Stimulated activated naive CD8-positive, alpha-beta T cell treated with anti-CD3 and anti-CD28 coated beads, Interleukin-15, amount 100 ng/mL, for 72 hours (primary cell): ENCODE measurements around the gene SIVA1.

Experiments used
- ATAC-seq: fragments of 150-1000 bp; cut with Tn5 transposase; 2 replicates; pipeline ENCODE4 v1.10.0; 2021; ENCODE audit warnings: mild to moderate bottlenecking, moderate library complexity
- DNase-seq, 2 donors: peaks; one replicate each; pipeline ENCODE4 v3.0.0; 2021 to 2022
- H3K27ac Mint-ChIP-seq, 2 donors: one replicate each; pipeline ENCODE4 v1.8.0; 2022; ENCODE audit warnings: mild to moderate bottlenecking in 2 of 2, mixed read lengths in 2 of 2, moderate library complexity in 2 of 2
- H3K27me3 Mint-ChIP-seq: one replicate; pipeline ENCODE4 v1.8.0; 2022; ENCODE audit warnings: mixed read lengths
- H3K4me1 Mint-ChIP-seq: one replicate; pipeline ENCODE4 v1.8.0; 2022; ENCODE audit warnings: mild to moderate bottlenecking, mixed read lengths
- H3K4me3 Mint-ChIP-seq, 2 donors: one replicate each; pipeline ENCODE4 v1.8.0; 2022; ENCODE audit warnings: mild to moderate bottlenecking in 2 of 2, mixed read lengths in 2 of 2, moderate library complexity in 1 of 2
- H3K9me3 Mint-ChIP-seq, 2 donors: one replicate each; pipeline ENCODE4 v1.8.0; 2022; ENCODE audit warnings: mixed read lengths in 2 of 2

SIVA1 gene

DNA sequence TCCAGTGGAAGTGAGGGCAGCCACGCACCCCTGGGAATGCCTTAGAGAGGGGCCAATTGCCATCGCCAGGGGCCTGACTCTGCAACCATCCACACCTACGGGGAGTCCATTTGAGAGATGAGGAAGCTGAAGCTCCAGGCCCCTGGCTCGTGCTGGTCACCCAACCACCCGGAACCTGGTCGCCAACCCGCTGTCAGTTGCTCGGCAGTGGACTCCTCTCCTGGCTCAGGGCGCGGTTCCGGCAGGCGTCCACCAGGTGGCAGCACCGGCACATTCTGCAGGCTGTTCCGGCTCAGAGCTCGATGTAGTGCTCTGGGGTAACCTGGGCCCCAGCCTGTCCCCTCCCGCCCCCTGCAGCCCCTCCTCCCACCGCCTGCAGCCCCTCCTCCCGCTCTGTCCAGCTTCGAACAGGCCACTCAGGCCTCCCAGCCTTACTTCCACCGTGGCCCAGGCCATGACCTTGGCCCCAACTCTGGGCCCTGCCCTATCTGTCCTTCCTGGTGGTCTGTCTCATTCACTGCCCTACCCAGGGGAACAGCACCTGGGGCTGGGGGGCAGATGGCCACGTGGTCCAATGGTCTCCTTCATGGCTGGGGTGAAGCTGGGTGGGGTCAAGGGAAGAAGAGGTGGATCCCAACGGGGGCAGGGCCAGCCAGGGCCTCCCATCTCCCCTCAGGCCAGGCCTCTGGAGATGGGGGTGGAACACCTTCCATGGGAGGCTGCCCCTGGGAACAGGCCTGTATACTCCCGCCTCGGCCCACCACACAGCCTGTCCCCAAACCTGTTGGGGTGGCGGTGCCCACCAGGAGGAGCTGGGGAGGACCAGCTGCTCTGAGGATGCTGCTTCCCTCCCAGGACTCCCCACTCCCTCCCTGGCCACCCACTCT is 15.7 kb downstream of the SIVA1 start:
- ATAC-seq = peak; percentile 94
- Mint-ChIP-seq H3K9me3 (peaks cover 0 to 7% of the 10 kb centered on the region in 2 donors), H3K27ac (no peak overlapping the region), H3K4me1 (peaks cover 21% of the 10 kb centered on the region), H3K27me3 (no peaks in the 10 kb centered on the region), H3K4me3 (no peak overlapping the region)
- peak; percentile 89 to 91 for DNase-seq

DNA sequence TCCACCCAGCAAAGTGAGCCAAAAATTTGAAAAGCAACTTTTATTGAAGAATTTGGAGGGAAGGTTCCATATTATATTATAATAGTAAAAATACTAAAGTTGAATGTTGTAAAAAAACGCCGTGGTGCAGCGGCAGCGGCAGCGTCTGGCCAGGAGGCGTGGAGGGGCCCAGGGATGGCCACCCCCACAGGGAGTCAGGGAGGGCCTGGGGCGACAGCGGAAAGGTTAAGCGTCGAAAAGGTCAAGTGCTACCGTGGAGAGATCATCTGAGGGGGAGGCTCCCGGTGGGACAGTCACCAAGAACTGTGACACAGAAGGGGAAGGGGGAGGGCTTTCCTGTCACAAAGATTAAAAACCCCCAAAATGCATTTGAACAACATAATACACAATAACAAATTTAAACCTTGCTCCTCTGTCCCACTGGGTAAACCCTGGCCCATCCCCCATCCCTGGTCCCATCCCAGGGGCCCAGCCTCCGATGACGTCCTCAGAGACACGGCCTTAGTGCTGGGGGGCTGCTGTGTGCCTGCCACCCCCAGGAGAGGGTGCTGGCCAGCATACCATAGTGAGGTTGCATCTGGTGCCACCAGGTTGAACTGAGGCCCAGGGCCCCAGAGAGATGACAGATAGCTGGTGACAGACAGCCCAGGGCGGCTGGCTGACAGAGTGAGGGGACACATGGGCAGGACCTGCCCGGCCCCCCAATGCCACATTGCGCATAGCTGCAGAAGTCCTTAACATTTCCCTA is 16.6 kb downstream of the SIVA1 start:
- no peak overlapping the region for H3K4me3 Mint-ChIP-seq
- peak overlapping the region in 1 of 2 donors; percentile 48 for H3K27ac Mint-ChIP-seq
- H3K27me3 Mint-ChIP-seq = no peaks in the 10 kb centered on the region
- H3K4me1 Mint-ChIP-seq = peaks cover 21% of the 10 kb centered on the region
- ATAC-seq (no peak), DNase-seq (no peak)
- peaks cover 0 to 7% of the 10 kb centered on the region in 2 donors for H3K9me3 Mint-ChIP-seq

DNA sequence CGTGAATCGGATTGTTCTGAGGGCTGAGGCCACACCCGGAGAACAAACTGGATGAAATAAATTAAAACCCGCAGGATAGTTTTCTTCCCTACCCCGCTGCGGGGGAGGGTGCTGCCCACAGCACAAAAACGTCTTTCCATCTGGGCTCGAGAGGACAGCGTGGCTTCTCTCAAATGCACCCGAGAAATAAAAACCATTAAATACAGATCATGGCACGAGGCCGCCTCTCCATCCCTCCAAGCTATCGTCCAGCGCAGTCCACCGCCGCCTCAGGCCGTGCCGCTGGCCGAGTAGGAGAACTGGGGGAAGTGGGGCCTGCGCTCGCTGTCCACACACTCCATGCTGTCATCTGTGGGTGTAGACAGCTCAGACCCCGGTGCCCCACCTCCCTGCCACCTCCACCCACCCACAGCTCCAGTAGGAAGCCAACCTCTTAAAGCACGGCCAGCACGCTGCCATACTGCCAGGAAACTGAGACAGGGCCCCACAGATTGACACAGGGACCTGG is 17.2 kb downstream of the SIVA1 start:
- DNase-seq (no peak), ATAC-seq (no peak)
- peak overlapping the region in 1 of 2 donors; percentile 48 for H3K27ac Mint-ChIP-seq
- no peak overlapping the region for H3K4me3 Mint-ChIP-seq
- no peaks in the 10 kb centered on the region for H3K27me3 Mint-ChIP-seq
- H3K9me3 Mint-ChIP-seq = peaks cover 0 to 7% of the 10 kb centered on the region in 2 donors
- H3K4me1 Mint-ChIP-seq = peaks cover 21% of the 10 kb centered on the region

DNA sequence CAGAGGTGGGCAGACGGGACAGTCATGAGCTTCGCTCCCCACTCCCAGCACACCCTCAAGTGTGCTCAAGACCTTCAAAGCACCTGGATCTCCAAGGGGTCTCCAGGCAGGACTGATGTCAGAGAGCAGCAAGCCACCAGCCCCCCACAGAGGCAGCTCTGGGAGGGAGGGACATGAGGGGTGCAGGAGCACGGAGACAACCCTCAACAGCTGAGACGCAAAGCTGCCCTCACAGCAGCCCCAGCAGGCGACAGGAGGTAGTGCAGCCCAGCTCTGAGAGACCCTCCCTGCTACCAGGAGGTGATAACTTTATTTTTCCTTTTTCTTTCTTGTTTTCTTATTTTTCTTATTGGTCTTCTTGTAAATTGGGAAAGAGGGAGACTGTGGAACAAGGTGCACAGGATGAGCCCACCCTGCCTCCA is 17.9 kb downstream of the SIVA1 start:
- Mint-ChIP-seq H3K9me3 (peaks cover 0 to 7% of the 10 kb centered on the region in 2 donors), H3K27ac (peak overlapping the region in 1 of 2 donors; percentile 59), H3K27me3 (no peaks in the 10 kb centered on the region), H3K4me1 (peaks cover 21% of the 10 kb centered on the region), H3K4me3 (no peak overlapping the region)
- no peak for DNase-seq
- no peak for ATAC-seq

DNA sequence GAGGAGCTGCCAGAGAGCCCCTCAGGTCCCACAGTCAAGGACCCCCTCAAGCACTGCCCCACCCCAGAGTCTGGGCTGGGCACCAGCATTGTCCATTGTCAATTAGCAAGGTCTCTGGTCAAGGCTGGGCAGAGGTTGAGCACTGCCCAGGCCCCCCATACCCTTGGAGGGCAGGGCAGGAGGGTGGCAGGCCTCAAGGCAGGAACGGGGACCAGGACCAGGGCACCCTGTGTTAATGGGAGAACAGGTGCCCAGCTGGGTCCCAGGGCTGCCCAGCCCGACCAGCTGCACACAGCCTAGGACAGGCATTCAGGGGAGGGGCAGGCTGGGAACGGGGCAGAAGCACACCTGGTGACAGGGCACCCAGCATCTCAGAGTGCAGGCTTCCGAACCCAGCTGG is 18.4 kb downstream of the SIVA1 start:
- H3K9me3 Mint-ChIP-seq = peaks cover 0 to 7% of the 10 kb centered on the region in 2 donors
- peak overlapping the region in 1 of 2 donors; percentile 80 for H3K27ac Mint-ChIP-seq
- H3K27me3 Mint-ChIP-seq = no peaks in the 10 kb centered on the region
- ATAC-seq = no peak
- peaks cover 21% of the 10 kb centered on the region for H3K4me1 Mint-ChIP-seq
- no peak overlapping the region for H3K4me3 Mint-ChIP-seq
- no peak for DNase-seq

DNA sequence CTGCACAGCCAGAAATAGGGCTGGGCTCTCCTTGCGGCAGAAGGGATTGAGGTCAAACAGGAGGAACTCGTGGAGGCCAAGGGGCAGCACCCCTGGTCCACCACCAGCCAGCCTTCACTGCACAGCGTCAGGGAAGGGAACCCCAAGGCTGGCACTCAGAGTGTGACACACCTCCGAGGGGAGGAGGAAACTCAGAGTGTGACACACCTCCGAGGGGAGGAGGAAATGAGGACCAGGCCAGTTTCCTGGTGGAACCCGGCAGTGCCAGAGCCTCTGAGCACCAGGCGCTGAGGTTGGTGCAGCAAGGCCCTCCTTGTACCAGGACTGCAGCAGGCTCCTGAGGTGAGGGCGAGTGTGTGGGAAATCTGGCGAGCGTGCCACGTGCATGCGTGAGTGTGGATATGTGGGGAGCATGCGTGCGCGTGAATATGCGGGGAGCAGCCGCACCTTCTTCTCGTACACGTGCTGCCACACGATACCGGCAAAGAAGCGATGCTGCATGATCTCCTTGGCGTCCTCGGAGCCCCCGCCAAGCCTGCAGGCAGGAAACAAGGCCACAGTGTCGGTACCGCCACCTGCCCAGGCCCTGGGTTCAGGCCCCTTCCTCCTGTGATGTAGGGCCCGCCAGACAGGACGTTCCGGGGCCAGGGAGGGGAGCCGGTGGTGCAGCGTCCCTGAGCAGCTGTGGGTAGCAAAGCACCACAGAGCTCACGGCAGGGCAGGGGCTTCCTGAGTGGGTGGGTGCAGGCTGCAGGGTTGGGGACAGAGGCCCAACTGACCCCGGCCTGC is 19.2 kb downstream of the SIVA1 start:
- peaks cover 0 to 7% of the 10 kb centered on the region in 2 donors for H3K9me3 Mint-ChIP-seq
- DNase-seq (no peak), ATAC-seq (no peak)
- H3K4me3 Mint-ChIP-seq = no peak overlapping the region
- no peaks in the 10 kb centered on the region for H3K27me3 Mint-ChIP-seq
- H3K27ac Mint-ChIP-seq = no peak overlapping the region
- peaks cover 21% of the 10 kb centered on the region for H3K4me1 Mint-ChIP-seq

DNA sequence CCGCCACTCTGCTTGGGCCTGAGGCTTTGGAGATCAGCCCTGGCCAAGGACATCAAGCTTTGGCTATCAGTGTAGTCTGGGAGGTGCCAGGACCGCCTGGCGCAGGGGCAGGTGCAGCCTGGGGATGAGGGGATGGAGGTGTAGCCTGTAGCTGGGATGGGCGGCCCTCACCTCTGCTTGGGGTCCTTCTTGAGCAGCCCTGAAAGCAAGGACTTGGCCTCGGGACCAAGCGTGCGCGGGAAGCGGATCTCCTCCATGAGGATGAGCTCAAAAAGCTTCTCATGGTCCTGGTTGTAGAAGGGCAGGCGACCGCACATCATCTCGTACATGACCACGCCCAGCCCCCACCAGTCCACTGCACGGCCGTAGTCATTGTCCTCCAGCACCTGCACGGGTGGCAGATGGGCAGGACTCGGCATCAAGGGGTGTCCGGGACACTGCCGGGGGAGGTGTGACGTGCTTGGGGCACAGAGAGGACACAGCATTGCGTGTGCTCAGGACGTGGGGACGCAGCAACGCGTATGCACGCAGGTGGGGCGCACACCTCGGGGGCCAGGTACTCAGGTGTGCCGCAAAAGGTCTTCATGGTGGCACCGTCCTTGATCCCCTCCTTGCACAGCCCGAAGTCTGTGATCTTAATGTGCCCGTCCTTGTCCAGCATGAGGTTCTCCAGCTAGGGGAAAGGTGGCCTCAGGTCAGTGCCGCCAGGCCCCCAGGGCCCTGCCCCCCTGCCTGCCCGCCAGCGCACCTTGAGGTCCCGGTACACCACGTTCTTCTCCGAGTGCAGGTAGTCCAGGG is 20.0 kb downstream of the SIVA1 start:
- ATAC-seq (no peak), DNase-seq (no peak)
- peaks cover 21% of the 10 kb centered on the region for H3K4me1 Mint-ChIP-seq
- no peaks in the 10 kb centered on the region for H3K27me3 Mint-ChIP-seq
- H3K4me3 Mint-ChIP-seq = no peak overlapping the region
- H3K27ac Mint-ChIP-seq = peak overlapping the region in 1 of 2 donors; percentile 59
- H3K9me3 Mint-ChIP-seq = peaks cover 0 to 7% of the 10 kb centered on the region in 2 donors

DNA sequence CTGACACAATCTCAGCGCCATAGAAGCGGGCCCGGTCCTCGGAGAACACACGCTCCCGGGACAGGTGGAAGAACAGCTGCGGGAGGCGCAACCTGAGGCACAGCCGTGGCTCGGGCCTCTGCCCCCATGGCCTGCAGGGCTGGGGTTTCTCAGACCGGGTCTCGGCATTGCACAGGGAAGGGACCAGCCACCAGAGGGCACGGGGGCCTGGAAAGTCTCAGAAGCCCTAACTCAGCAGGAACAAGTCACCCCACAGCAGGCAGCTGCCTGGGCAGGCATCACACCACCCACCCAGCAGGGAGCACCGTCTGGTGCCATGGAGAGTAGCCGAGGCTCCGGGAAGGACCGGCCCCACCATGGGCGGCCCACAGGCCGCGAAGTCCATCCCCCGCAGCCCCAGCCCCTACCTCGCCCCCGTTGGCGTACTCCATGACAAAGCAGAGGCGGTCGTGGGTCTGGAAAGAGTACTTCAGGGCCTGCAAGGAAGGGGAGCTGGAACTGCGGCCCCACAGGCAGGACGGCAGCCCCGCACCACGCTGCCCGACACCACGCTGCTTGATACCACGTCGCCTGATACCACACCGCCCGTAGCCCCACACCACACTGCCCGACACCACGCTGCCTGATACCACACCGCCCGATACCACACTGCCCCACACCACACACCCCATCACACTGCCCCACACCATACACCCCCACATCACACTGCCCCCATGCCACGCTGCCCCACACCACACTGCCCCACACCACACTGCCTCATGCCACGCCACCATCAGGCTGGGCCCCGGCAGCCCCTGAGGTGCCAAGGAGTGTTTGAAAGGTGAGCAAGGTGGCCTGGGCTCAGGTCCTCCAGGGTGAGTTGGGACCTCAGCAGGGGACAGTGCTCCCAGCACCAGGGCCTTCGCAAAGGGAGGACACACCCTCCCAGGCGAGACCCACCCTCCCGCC is 20.8 kb downstream of the SIVA1 start:
- no peaks in the 10 kb centered on the region for H3K27me3 Mint-ChIP-seq
- ATAC-seq (peak; percentile 35), DNase-seq (no peak)
- H3K9me3 Mint-ChIP-seq = peaks cover 0 to 7% of the 10 kb centered on the region in 2 donors
- H3K27ac Mint-ChIP-seq = no peak overlapping the region
- H3K4me1 Mint-ChIP-seq = peaks cover 17% of the 10 kb centered on the region
- no peak overlapping the region for H3K4me3 Mint-ChIP-seq

DNA sequence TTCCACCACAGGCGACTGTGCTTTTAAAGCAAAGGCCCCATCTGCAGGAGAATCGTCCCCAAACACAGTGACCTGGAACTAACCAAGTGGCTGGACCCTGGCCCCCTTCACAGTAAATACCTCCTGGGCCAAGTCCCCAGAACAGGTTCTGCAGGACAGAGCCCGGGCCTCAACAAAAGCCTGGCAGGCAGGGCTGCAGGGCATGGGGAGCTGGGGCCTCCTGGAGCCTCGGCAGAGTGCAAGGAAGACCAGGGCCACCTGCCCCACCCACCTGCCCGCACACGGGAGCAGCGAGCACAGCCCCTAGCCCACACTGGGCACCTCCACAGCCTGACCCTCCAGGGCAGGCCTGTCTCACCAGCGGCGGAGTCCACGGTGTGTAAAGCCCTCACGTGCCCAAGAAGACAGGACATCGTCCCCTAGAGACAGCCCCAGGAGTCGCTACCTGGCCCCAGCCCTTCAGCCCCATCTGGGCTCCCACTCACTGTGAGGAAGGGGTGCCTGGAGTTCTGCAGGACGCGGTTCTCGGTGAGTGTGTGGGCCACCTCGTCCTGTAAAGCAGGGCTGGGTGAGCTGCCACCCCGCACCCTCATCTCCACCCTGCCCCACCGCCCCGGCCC is 21.6 kb downstream of the SIVA1 start:
- no peak for ATAC-seq
- H3K27me3 Mint-ChIP-seq = no peaks in the 10 kb centered on the region
- H3K9me3 Mint-ChIP-seq = peaks cover 0 to 7% of the 10 kb centered on the region in 2 donors
- no peak overlapping the region for H3K4me3 Mint-ChIP-seq
- DNase-seq = no peak
- peaks cover 9% of the 10 kb centered on the region for H3K4me1 Mint-ChIP-seq
- H3K27ac Mint-ChIP-seq = no peak overlapping the region

DNA sequence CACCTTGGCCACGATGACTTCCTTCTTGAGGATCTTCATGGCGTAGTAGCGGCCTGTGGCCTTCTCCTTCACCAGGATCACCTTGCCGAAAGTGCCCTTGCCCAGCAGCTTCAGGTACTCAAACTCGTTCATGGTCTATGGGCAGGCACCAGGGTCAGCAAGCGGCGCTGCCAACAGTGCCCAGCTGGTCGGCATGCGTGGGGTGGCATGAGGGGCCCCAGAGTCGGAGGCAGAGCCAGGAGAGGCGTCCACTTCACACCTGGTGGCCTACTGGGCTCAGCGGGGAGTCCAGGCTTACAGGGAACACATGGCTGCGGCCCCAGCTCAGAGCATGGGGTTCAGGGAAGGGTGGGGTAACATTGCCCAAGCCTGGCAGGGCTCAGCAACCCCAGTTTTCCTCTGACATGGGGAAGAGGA is 22.1 kb downstream of the SIVA1 start:
- Mint-ChIP-seq H3K4me1 (peaks cover 4% of the 10 kb centered on the region), H3K27me3 (no peaks in the 10 kb centered on the region), H3K9me3 (peaks cover 0 to 7% of the 10 kb centered on the region in 2 donors), H3K4me3 (no peak overlapping the region), H3K27ac (no peak overlapping the region)
- DNase-seq (no peak), ATAC-seq (no peak)

DNA sequence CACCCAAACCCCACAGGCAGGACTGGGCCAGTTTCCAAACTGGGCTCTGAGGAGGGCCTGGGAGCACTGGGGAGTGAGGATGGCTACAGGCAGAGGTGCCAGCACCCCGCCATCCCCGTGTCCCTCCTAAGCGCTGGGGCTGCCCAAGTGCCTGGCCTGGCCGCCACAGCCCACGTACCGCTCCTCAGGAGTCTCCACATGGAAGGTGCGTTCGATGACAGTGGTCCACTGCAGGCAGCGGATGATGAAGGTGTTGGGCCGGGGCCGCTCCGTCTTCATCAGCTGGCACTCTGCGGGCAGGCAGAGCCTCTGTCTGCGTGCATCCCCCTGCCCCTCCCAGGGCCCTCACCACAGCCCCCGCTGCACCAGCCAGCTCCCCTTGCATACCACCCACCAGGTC is 23.5 kb downstream of the SIVA1 start:
- Mint-ChIP-seq H3K27ac (peak overlapping the region in 1 of 2 donors; percentile 34), H3K4me3 (no peak overlapping the region), H3K27me3 (no peaks in the 10 kb centered on the region), H3K9me3 (no peaks in the 10 kb centered on the region), H3K4me1 (no peaks in the 10 kb centered on the region)
- no peak for ATAC-seq
- DNase-seq = no peak

DNA sequence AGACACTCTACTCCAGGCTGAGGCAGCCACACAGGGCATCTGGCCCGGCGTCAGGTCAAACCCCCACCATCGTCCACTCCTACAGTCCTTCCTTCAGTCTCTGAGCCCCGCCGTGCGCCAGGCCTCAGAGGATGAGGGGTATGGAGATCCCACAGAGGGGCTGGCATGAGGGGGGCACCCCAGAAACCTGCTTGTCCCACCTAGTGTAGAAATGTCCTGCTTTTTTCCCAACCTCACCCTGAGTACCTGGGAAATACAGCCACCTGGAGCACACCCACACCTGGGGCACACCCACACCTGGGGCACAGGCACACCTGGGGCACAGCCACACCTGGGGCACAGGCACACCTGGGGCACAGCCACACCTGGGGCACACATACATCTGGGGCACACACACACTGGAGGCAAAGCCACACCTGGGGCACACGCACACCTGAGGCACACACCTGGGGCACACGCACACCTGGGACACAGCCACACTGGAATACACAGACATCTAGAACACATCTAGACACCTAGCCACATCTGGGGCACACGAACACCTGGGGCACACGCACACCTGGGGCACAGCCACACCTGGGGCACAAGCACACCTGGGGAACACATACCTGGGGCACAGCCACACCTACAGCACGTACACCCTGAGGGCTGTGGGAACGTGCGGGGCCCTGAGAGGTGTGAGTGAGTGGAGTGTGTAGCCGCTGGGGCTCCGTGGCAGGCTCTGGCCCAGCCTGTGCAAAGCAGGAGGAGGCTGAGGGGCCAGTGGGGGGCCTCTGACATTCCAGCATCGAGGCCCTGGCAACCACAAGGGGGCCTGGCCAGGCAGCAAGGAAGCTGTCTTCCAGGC is 24.2 kb downstream of the SIVA1 start:
- ATAC-seq (no peak), DNase-seq (no peak)
- no peaks in the 10 kb centered on the region for H3K27me3 Mint-ChIP-seq
- H3K4me3 Mint-ChIP-seq = no peak overlapping the region
- no peaks in the 10 kb centered on the region for H3K9me3 Mint-ChIP-seq
- peak overlapping the region in 1 of 2 donors; percentile 34 for H3K27ac Mint-ChIP-seq
- no peaks in the 10 kb centered on the region for H3K4me1 Mint-ChIP-seq
